Caco-2 (cell line): Measurements from ENCODE around the gene RBM12. TPM values are rescaled to one million over a fixed set of nuclear protein-coding genes. Genes with fewer than 3 reads are reported as not detected.

ENCODE experiments used
- BruUV-seq: library from RNA; stranded (reverse); fragments of 400-500 nt; replicated peaks from 2 replicates; lab custom pipeline; 2021; lab: Mats Ljungman, UMichigan
- CTCF ChIA-PET: fragments of 300-600 bp; sonication (Branson Sonifier 250); formaldehyde crosslinking; loops from one replicate; lab custom pipeline; 2022; ENCODE audit warnings: antibody characterized with exemption; lab: Charles Lee
- POLR2A ChIA-PET: fragments of 300-600 bp; sonication (Branson Sonifier 250); formaldehyde crosslinking; loops from one replicate; lab custom pipeline; 2022; ENCODE audit warnings: antibody characterized with exemption; lab: Charles Lee
- DNase-seq, 2 experiments: peaks; one replicate each; pipeline versions ENCODE4 v3.0.0 to v3.0.0-alpha.2; 2020 to 2022
- H3K27me3 ChIP-seq: replicated peaks from 2 replicates; pipeline ENCODE4 v1.6.0; 2011; ENCODE audit warnings: low read length; ENCODE audit not compliant: control insufficient read depth, insufficient read depth
- H3K36me3 ChIP-seq: 2 replicates; pipeline ENCODE4 v1.5.1; 2011; ENCODE audit warnings: low read length; ENCODE audit not compliant: control insufficient read depth, insufficient read depth
- H3K4me1 ChIP-seq: fragments of 250-450 bp; sonication (Bioruptor Pico); 2 replicates; pipeline ENCODE4 v1.5.1; 2020; ENCODE audit warnings: mild to moderate bottlenecking
- H3K4me3 ChIP-seq: 2 replicates; pipeline ENCODE4 v1.5.1; 2011; ENCODE audit warnings: low read depth, mild to moderate bottlenecking, control low read depth, low read length
- H3K9me3 ChIP-seq: fragments of 250-450 bp; sonication (Bioruptor Pico); 2 replicates; pipeline ENCODE4 v1.5.1; 2020; ENCODE audit warnings: mild to moderate bottlenecking, moderate library complexity
- H3K27ac Mint-ChIP-seq: one replicate; pipeline ENCODE4 v1.8.0; 2022; ENCODE audit warnings: mixed read lengths; ENCODE audit not compliant: unreplicated experiment
- H3K27me3 Mint-ChIP-seq: one replicate; pipeline ENCODE4 v1.8.0; 2022; ENCODE audit warnings: mixed read lengths; ENCODE audit not compliant: insufficient read depth, unreplicated experiment
- H3K36me3 Mint-ChIP-seq: one replicate; pipeline ENCODE4 v1.8.0; 2022; ENCODE audit warnings: mild to moderate bottlenecking, mixed read lengths; ENCODE audit not compliant: insufficient read depth, unreplicated experiment
- H3K4me1 Mint-ChIP-seq: one replicate; pipeline ENCODE4 v1.8.0; 2022; ENCODE audit warnings: low read depth, mixed read lengths; ENCODE audit not compliant: unreplicated experiment
- H3K4me3 Mint-ChIP-seq: one replicate; pipeline ENCODE4 v1.8.0; 2022; ENCODE audit warnings: mild to moderate bottlenecking, moderate library complexity, mixed read lengths; ENCODE audit not compliant: unreplicated experiment
- H3K9me3 Mint-ChIP-seq: one replicate; pipeline ENCODE4 v1.8.0; 2022; ENCODE audit warnings: mixed read lengths; ENCODE audit not compliant: unreplicated experiment
- CTCF ChIP-seq, 2 experiments: fragments of 200-600 bp in 1 of 2; IDR thresholded peaks; 1 replicate in 1 of 2; 2 replicates in 1 of 2; pipeline versions ENCODE4 v1.5.1 to v1.8.0; 2011 to 2022; ENCODE audit warnings: antibody characterized with exemption in 1 of 2, control low read depth in 1 of 2, inconsistent platforms in 1 of 2, low read depth in 1 of 2, low read length in 1 of 2, mild to moderate bottlenecking in 1 of 2, moderate library complexity in 1 of 2; ENCODE audit not compliant: insufficient read depth in 1 of 2, severe bottlenecking in 1 of 2, unreplicated experiment in 1 of 2
- intact Hi-C: fragments of 100-400 bp; cut with micrococcal nuclease; formaldehyde crosslinking; loops from one replicate; pipeline ENCODE4 v1.10.0; 2022; ENCODE audit not compliant: unreplicated experiment
- total RNA-seq: library from RNA; stranded (reverse); gene quantifications from 2 replicates; pipeline ENCODE4 v1.2.3, GENCODE V29; 2022

The RBM12 gene
- total RNA-seq, 1 experiment from 2014 or later: 147 TPM

- no peak for TF ChIP-seq CTCF (IDR thresholded peaks at IDR 0.05; ENCODE audit: insufficient read depth in 1 of 2, low read depth in 1 of 2, low read length in 1 of 2, severe bottlenecking in 1 of 2, unreplicated experiment in 1 of 2)
- Histone ChIP-seq H3K9me3 (no peaks in the 10 kb centered on the region), H3K4me3 (no peak overlapping the region), H3K4me1 (no peaks in the 10 kb centered on the region), H3K36me3 (peaks cover 1% of the 10 kb centered on the region; the same call in 1 of the 2 replicates), H3K27me3 (no peaks in the 10 kb centered on the region)
- BruUV-seq: no TSS peak
- Mint-ChIP-seq H3K27me3 (no peaks in the 10 kb centered on the region), H3K27ac (no peak overlapping the region), H3K36me3 (peaks cover 40% of the 10 kb centered on the region), H3K4me1 (no peaks in the 10 kb centered on the region), H3K9me3 (peaks cover 3% of the 10 kb centered on the region), H3K4me3 (no peak overlapping the region)
- DNase-seq: no peak
- ChIA-PET POLR2A (no interaction called here), CTCF (no interaction called here)
- intact Hi-C loops: no loop called here
Measured at GRCh38 chr20:35681960-35682359, 17.3 kb upstream of the RBM12 start.

GRCh38 chr20:35680452-35681183 lies 15.9 kb upstream of the RBM12 start:
- no peak for TF ChIP-seq CTCF (IDR thresholded peaks at IDR 0.05; ENCODE audit: insufficient read depth in 1 of 2, low read depth in 1 of 2, low read length in 1 of 2, severe bottlenecking in 1 of 2, unreplicated experiment in 1 of 2)
- Mint-ChIP-seq H3K27me3 (no peaks in the 10 kb centered on the region), H3K4me3 (no peak overlapping the region), H3K4me1 (no peaks in the 10 kb centered on the region), H3K36me3 (peaks cover 32% of the 10 kb centered on the region), H3K9me3 (no peaks in the 10 kb centered on the region), H3K27ac (no peak overlapping the region)
- peak in 1 of 2 experiments; percentile 15 for DNase-seq
- Histone ChIP-seq H3K36me3 (peaks cover 1% of the 10 kb centered on the region; the same call in 1 of the 2 replicates), H3K4me3 (no peak overlapping the region), H3K9me3 (no peaks in the 10 kb centered on the region), H3K4me1 (no peaks in the 10 kb centered on the region), H3K27me3 (no peaks in the 10 kb centered on the region)
- intact Hi-C loops: no loop called here
- CTCF ChIA-PET: interaction anchor here (0.6 to 0.7 kb wide), 2 partner anchors 12 to 267 kb away, joined by 3 to 6 read pairs; no protein-coding TSS in a partner anchor
- BruUV-seq: no TSS peak
- POLR2A ChIA-PET: no interaction called here

- Mint-ChIP-seq H3K27ac (no peak overlapping the region), H3K9me3 (no peaks in the 10 kb centered on the region), H3K36me3 (peaks cover 36% of the 10 kb centered on the region), H3K4me1 (no peaks in the 10 kb centered on the region), H3K27me3 (no peaks in the 10 kb centered on the region), H3K4me3 (no peak overlapping the region)
- DNase-seq: peak in 1 of 2 experiments; percentile 29
- no peaks in the 10 kb centered on the region for H3K4me1 ChIP-seq
- no peaks in the 10 kb centered on the region for H3K9me3 ChIP-seq
- ChIA-PET POLR2A (no interaction called here), CTCF (no interaction called here)
- intact Hi-C loops: no loop called here
- H3K36me3 ChIP-seq: peaks cover 1% of the 10 kb centered on the region; the same call in 1 of the 2 replicates
- TF ChIP-seq CTCF (IDR thresholded peaks at IDR 0.05; ENCODE audit: insufficient read depth in 1 of 2, low read depth in 1 of 2, low read length in 1 of 2, severe bottlenecking in 1 of 2, unreplicated experiment in 1 of 2): no peak
- H3K27me3 ChIP-seq: no peaks in the 10 kb centered on the region
- no TSS peak for BruUV-seq
- H3K4me3 ChIP-seq: no peak overlapping the region
Measured at GRCh38 chr20:35674921-35675320, 10.2 kb upstream of the RBM12 start.
